Kidney (tissue), 14 donors: Measurements from ENCODE around the gene DOK7. TPM values are rescaled to one million over a fixed set of nuclear protein-coding genes. Genes with fewer than 3 reads are reported as not detected.
A peak's percentile ranks its signal among the peaks of the same experiment; 100 is the strongest.

Experiments used
- DNase-seq, 5 donors: peaks; one replicate each; pipeline ENCODE4 v3.0.0-alpha.2; 2013 to 2020
- FAIRE-seq: peaks from 2 replicates; lab custom pipeline; 2012; peaks lifted over from hg19 to GRCh38; lab: Jason Lieb, UNC
- H3K27ac ChIP-seq, 2 donors: one replicate each; pipeline ENCODE4 v1.7.0; 2013; ENCODE audit warnings: low read depth in 2 of 2, low read length in 2 of 2, inconsistent platforms in 1 of 2
- H3K27me3 ChIP-seq: one replicate; pipeline ENCODE4 v1.7.1; 2013; ENCODE audit warnings: low read length, inconsistent platforms; ENCODE audit not compliant: control insufficient read depth, insufficient read depth
- H3K36me3 ChIP-seq, 3 donors: one replicate each; pipeline versions ENCODE4 v1.7.0 to v1.7.1; 2013; ENCODE audit warnings: low read length in 3 of 3, control low read depth in 1 of 3, inconsistent platforms in 1 of 3; ENCODE audit not compliant: insufficient read depth in 3 of 3, control insufficient read depth in 2 of 3
- H3K4me1 ChIP-seq, 3 donors: one replicate each; pipeline versions ENCODE4 v1.7.0 to v1.7.1; 2013; ENCODE audit warnings: low read length in 3 of 3, inconsistent platforms in 1 of 3, low read depth in 1 of 3; ENCODE audit not compliant: control insufficient read depth in 2 of 3, insufficient read depth in 2 of 3
- H3K4me3 ChIP-seq, 3 donors: one replicate each; pipeline versions ENCODE4 v1.7.0 to v1.8.1; 2013; ENCODE audit warnings: low read length in 3 of 3, control low read depth in 1 of 3, inconsistent platforms in 1 of 3
- H3K9ac ChIP-seq, 3 donors: one replicate each; pipeline versions ENCODE4 v1.7.0 to v1.7.1; 2013; ENCODE audit warnings: low read length in 3 of 3, control low read depth in 1 of 3, inconsistent platforms in 1 of 3
- H3K9me3 ChIP-seq, 3 donors: one replicate each; pipeline versions ENCODE4 v1.7.0 to v1.7.1; 2013; ENCODE audit warnings: low read length in 3 of 3, control low read depth in 1 of 3, inconsistent platforms in 1 of 3; ENCODE audit not compliant: control insufficient read depth in 2 of 3, insufficient read depth in 1 of 3
- CTCF ChIP-seq: IDR thresholded peaks from 3 replicates; pipeline ENCODE4 v1.5.1; 2012; ENCODE audit warnings: mild to moderate bottlenecking, moderate library complexity, borderline replicate concordance; ENCODE audit not compliant: insufficient read depth; ENCODE audit errors: extremely low read depth
- intact Hi-C: fragments of 100-400 bp; cut with DNase I; formaldehyde crosslinking; loops from one replicate; pipeline ENCODE4 v1.11.1; 2022
- polyA plus RNA-seq: library from polyadenylated mRNA; stranded (reverse); fragments of 350-450 nt; fragmentation: Illumina TruSeq; extraction: RNeasy Lipid Tissue Mini Kit (QIAGEN cat#74804); gene quantifications from one replicate; pipeline ENCODE4 v1.2.3, GENCODE V29; 2014; ENCODE audit warnings: low read depth, low replicate concordance; ENCODE audit not compliant: insufficient read depth
- total RNA-seq: library from RNA; stranded (reverse); fragmentation: NEBNext Ultra II Directional; extraction: Animal tissue kit (Norgen Biotek cat#: 25700); gene quantifications from one replicate; pipeline ENCODE4 v1.2.1, GENCODE V29; 2021
- donor health status: control.
- donor health status: control.
- donor health status: control.
- donor health status: control.
- donor health status: control.
- donor health status: DM: yes; HTN: yes; CAD: no.
- donor health status: Normal renal cell carcinoma (clear cell type).

Gene DOK7
- total and polyA plus RNA-seq, 2 donors from 2014 or later: 1.2 to 7.0 TPM

GRCh38 chr4:3476936-3477749, 14.0 kb downstream of the DOK7 start:
- H3K9ac ChIP-seq: no peak overlapping the region
- DNase-seq (peak in 1 of 5 donors; percentile 68), FAIRE-seq (no peak)
- H3K27ac ChIP-seq: no peak overlapping the region
- no peaks in the 10 kb centered on the region for H3K9me3 ChIP-seq
- TF ChIP-seq CTCF: no peak
- intact Hi-C loops: no loop called here
- no peaks in the 10 kb centered on the region for H3K4me1 ChIP-seq
- H3K36me3 ChIP-seq: no peaks in the 10 kb centered on the region
- H3K27me3 ChIP-seq: no peaks in the 10 kb centered on the region
- H3K4me3 ChIP-seq: no peak overlapping the region

DNA sequence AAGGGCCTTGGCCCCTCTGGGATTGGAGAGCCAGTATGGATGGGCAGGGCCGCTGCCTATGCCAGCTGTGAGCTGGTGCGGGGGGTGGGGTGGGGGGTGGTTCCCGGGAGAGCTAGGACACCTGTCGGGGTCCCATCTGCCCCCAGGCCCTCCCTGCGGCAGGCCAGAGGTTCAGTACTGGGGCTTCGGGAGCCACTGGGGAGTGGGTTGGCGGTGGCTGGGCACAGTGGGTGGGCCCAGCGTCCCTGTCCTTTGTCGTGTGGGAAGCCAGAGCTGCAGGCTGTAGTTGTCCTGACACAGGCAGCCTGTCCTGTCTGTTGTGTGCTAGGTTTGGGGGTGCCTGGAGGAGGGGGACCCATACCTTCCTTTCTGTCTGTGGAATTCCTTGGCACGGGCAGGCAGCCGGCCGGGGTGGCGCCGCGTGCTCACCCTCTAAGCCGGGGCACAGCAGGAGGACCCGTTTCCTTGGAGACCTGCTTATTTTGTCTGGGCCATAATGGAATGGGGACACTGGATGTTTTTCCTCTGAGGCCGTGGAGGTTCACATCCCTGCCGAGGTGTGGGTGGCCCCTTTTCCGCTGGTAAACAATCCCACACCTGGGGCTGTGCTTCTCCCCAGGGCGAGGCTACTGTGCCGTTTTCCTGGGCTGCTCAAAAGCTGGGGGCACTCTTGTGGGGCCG, 14.8 kb downstream of the DOK7 start:
- DNase-seq (peak in 1 of 5 donors; percentile 39), FAIRE-seq (no peak)
- no peaks in the 10 kb centered on the region for H3K27me3 ChIP-seq
- H3K4me3 ChIP-seq: no peak overlapping the region
- H3K4me1 ChIP-seq: no peaks in the 10 kb centered on the region
- H3K27ac ChIP-seq: no peak overlapping the region
- intact Hi-C loops: no loop called here
- TF ChIP-seq CTCF: no peak
- H3K9me3 ChIP-seq: no peaks in the 10 kb centered on the region
- H3K9ac ChIP-seq: no peak overlapping the region
- no peaks in the 10 kb centered on the region for H3K36me3 ChIP-seq

GRCh38 chr4:3478446-3479357, 15.6 kb downstream of the DOK7 start:
- Histone ChIP-seq H3K4me3 (no peak overlapping the region), H3K9me3 (no peaks in the 10 kb centered on the region), H3K27me3 (no peaks in the 10 kb centered on the region), H3K36me3 (no peaks in the 10 kb centered on the region), H3K27ac (no peak overlapping the region), H3K4me1 (no peaks in the 10 kb centered on the region), H3K9ac (no peak overlapping the region)
- DNase-seq: peak in 1 of 5 donors; percentile 64
- TF ChIP-seq CTCF: no peak
- intact Hi-C loops: no loop called here
- no peak for FAIRE-seq
